IMR-90 (cell line): ENCODE data around the gene ADGRG1. TPM values are rescaled to one million over a fixed set of nuclear protein-coding genes. Genes with fewer than 3 reads are reported as not detected.

Experiments
- ATAC-seq: fragments of 200-7000 bp; cut with Tn5 transposase; 2 replicates; pipeline ENCODE4 v1.9.1; 2020; ENCODE audit warnings: low read depth, mild to moderate bottlenecking, moderate library complexity
- BruUV-seq: library from RNA; stranded (reverse); fragments of 400-500 nt; replicated peaks from 2 replicates; lab custom pipeline; 2021; lab: Mats Ljungman, UMichigan
- CTCF ChIA-PET: fragments of 300-600 bp; formaldehyde crosslinking; extraction: SDS; loops from one replicate; lab custom pipeline; 2021; ENCODE audit warnings: antibody characterized with exemption; lab: Yijun Ruan, JAX
- POLR2A ChIA-PET: fragments of 300-600 bp; sonication (Branson Sonifier 250); formaldehyde crosslinking; loops from one replicate; lab custom pipeline; 2022; ENCODE audit warnings: antibody characterized with exemption; ENCODE audit not compliant: unreplicated experiment; lab: Charles Lee
- DNase-seq: peaks from one replicate; pipeline ENCODE4 v3.0.0; 2013
- H2AFZ ChIP-seq: replicated peaks from 2 replicates; pipeline ENCODE3; 2013; ENCODE audit warnings: low read length, mild to moderate bottlenecking; ENCODE audit not compliant: poor library complexity
- H2AK5ac ChIP-seq: 2 replicates; pipeline ENCODE4 v1.6.1; 2013; ENCODE audit warnings: low read depth, low read length, inconsistent platforms
- H2AK9ac ChIP-seq: replicated peaks from 2 replicates; pipeline ENCODE3; 2013; ENCODE audit warnings: mild to moderate bottlenecking, low read depth, low read length, moderate library complexity; ENCODE audit not compliant: poor library complexity
- H2BK120ac ChIP-seq: 2 replicates; pipeline ENCODE4 v1.6.1; 2013; ENCODE audit warnings: low read depth, low read length, inconsistent platforms
- H2BK15ac ChIP-seq: 3 replicates; pipeline ENCODE4 v1.6.1; 2013; ENCODE audit warnings: low read depth, low read length, inconsistent platforms
- H2BK20ac ChIP-seq: 2 replicates; pipeline ENCODE4 v1.6.1; 2013; ENCODE audit warnings: low read depth, mild to moderate bottlenecking, inconsistent platforms, low read length, moderate library complexity
- H2BK5ac ChIP-seq: 2 replicates; pipeline ENCODE4 v1.6.1; 2013; ENCODE audit warnings: mild to moderate bottlenecking, low read depth, low read length, inconsistent platforms; ENCODE audit not compliant: poor library complexity, severe bottlenecking
- H3K14ac ChIP-seq: replicated peaks from 2 replicates; pipeline ENCODE4 v1.6.1; 2013; ENCODE audit warnings: low read depth, low read length, inconsistent platforms
- H3K18ac ChIP-seq: 2 replicates; pipeline ENCODE4 v1.6.1; 2013; ENCODE audit warnings: low read depth, low read length, control low read depth
- H3K23ac ChIP-seq: 2 replicates; pipeline ENCODE4 v1.6.1; 2013; ENCODE audit warnings: low read depth, low read length, inconsistent platforms
- H3K27ac ChIP-seq: 2 replicates; pipeline ENCODE4 v1.5.1; 2013; ENCODE audit warnings: mild to moderate bottlenecking, control low read depth, low read length; ENCODE audit not compliant: insufficient read depth
- H3K27me3 ChIP-seq: 2 replicates; pipeline ENCODE4 v1.6.1; 2013; ENCODE audit warnings: low read length; ENCODE audit not compliant: control insufficient read depth, insufficient read depth
- H3K36me3 ChIP-seq: 2 replicates; pipeline ENCODE4 v1.6.1; 2013; ENCODE audit warnings: low read length, mixed read lengths; ENCODE audit not compliant: control insufficient read depth, insufficient read depth
- H3K4ac ChIP-seq: 2 replicates; pipeline ENCODE4 v1.6.1; 2013; ENCODE audit warnings: low read depth, low read length, inconsistent platforms
- H3K4me1 ChIP-seq: 2 replicates; pipeline ENCODE4 v1.6.1; 2013; ENCODE audit warnings: low read length, mixed read lengths; ENCODE audit not compliant: control insufficient read depth, insufficient read depth
- H3K4me2 ChIP-seq: 2 replicates; pipeline ENCODE4 v1.6.1; 2013; ENCODE audit warnings: low read depth, mild to moderate bottlenecking, control low read depth, low read length, moderate library complexity
- H3K4me3 ChIP-seq: 2 replicates; pipeline ENCODE4 v1.5.1; 2013; ENCODE audit warnings: low read depth, mild to moderate bottlenecking, control low read depth, low read length, moderate library complexity; ENCODE audit not compliant: insufficient read depth
- H3K56ac ChIP-seq: 2 replicates; pipeline ENCODE4 v1.6.1; 2013; ENCODE audit warnings: low read length, inconsistent platforms; ENCODE audit not compliant: insufficient read depth; ENCODE audit errors: extremely low read depth
- H3K79me1 ChIP-seq, 2 experiments: 2 replicates each; pipeline ENCODE4 v1.6.1; 2013; ENCODE audit warnings: low read length in 2 of 2, inconsistent platforms in 1 of 2, low read depth in 1 of 2
- H3K9ac ChIP-seq: 2 replicates; pipeline ENCODE4 v1.6.1; 2013; ENCODE audit warnings: low read depth, low read length, control low read depth
- H3K9me1 ChIP-seq: 2 replicates; pipeline ENCODE4 v1.6.1; 2013; ENCODE audit warnings: low read length, inconsistent platforms; ENCODE audit not compliant: insufficient read depth
- H3K9me3 ChIP-seq: 2 replicates; pipeline ENCODE4 v1.6.1; 2013; ENCODE audit warnings: low read length; ENCODE audit not compliant: control insufficient read depth, insufficient read depth
- H4K20me1 ChIP-seq: 2 replicates; pipeline ENCODE4 v1.6.1; 2013; ENCODE audit warnings: low read length, inconsistent platforms; ENCODE audit not compliant: insufficient read depth
- H4K5ac ChIP-seq: 2 replicates; pipeline ENCODE4 v1.6.1; 2013; ENCODE audit warnings: mild to moderate bottlenecking, low read depth, low read length, control low read depth
- H4K8ac ChIP-seq, 2 experiments: 2 replicates each; pipeline ENCODE4 v1.6.1; 2013; ENCODE audit warnings: low read depth in 2 of 2, low read length in 2 of 2, control low read depth in 1 of 2, inconsistent platforms in 1 of 2
- H4K91ac ChIP-seq: 2 replicates; pipeline ENCODE4 v1.6.1; 2013; ENCODE audit warnings: low read depth, low read length, inconsistent platforms; ENCODE audit not compliant: insufficient read depth
- CEBPB ChIP-seq: IDR thresholded peaks from 2 replicates; pipeline ENCODE4 v1.6.1; 2012; ENCODE audit warnings: low read depth, low read length, improper control_type of control experiment
- CHD1 ChIP-seq: IDR thresholded peaks from 2 replicates; pipeline ENCODE4 v1.6.1; 2012; ENCODE audit warnings: low read depth, low read length, improper control_type of control experiment
- CTCF ChIP-seq: conservative IDR thresholded peaks from 2 replicates; pipeline ENCODE4 v1.5.1; 2012; ENCODE audit warnings: mild to moderate bottlenecking, low read depth, low read length, improper control_type of control experiment
- ELK1 ChIP-seq: fragments of 150-350 bp; IDR thresholded peaks from 2 replicates; pipeline ENCODE4 v1.6.1; 2016; ENCODE audit warnings: low read depth, mild to moderate bottlenecking, low read length, moderate library complexity, borderline replicate concordance
- FOS ChIP-seq: fragments of 150-350 bp; IDR thresholded peaks from 2 replicates; pipeline ENCODE4 v1.6.1; 2016; ENCODE audit warnings: low read depth, low read length
- MAFK ChIP-seq: IDR thresholded peaks from 2 replicates; pipeline ENCODE4 v1.6.1; 2012; ENCODE audit warnings: low read depth, low read length, improper control_type of control experiment
- MAZ ChIP-seq: IDR thresholded peaks from 2 replicates; pipeline ENCODE4 v1.6.1; 2012; ENCODE audit warnings: low read depth, mild to moderate bottlenecking, low read length, improper control_type of control experiment, moderate library complexity, borderline replicate concordance
- MXI1 ChIP-seq: IDR thresholded peaks from 2 replicates; pipeline ENCODE4 v1.6.1; 2012; ENCODE audit warnings: low read depth, mild to moderate bottlenecking, low read length, moderate library complexity, borderline replicate concordance
- NFE2L2 ChIP-seq: fragments of 150-350 bp; IDR thresholded peaks from 2 replicates; pipeline ENCODE4 v1.6.1; 2016; ENCODE audit warnings: low read depth, mild to moderate bottlenecking, low read length
- POLR2A ChIP-seq: IDR thresholded peaks from 2 replicates; pipeline ENCODE4 v1.6.1; 2012; ENCODE audit warnings: mild to moderate bottlenecking, low read depth, low read length
- RAD21 ChIP-seq: IDR thresholded peaks from 2 replicates; pipeline ENCODE4 v1.6.1; 2012; ENCODE audit warnings: low read length, improper control_type of control experiment
- RCOR1 ChIP-seq: IDR thresholded peaks from 2 replicates; pipeline ENCODE4 v1.6.1; 2012; ENCODE audit warnings: mild to moderate bottlenecking, low read length, improper control_type of control experiment; ENCODE audit not compliant: insufficient replicate concordance
- RFX5 ChIP-seq: IDR thresholded peaks from 2 replicates; pipeline ENCODE4 v1.8.0; 2012; ENCODE audit warnings: low read depth, mild to moderate bottlenecking, low read length, moderate library complexity
- SMC3 ChIP-seq: fragments of 150-350 bp; IDR thresholded peaks from 2 replicates; pipeline ENCODE4 v1.6.1; 2016; ENCODE audit warnings: low read depth, mild to moderate bottlenecking, antibody characterized with exemption, low read length, moderate library complexity
- USF2 ChIP-seq: fragments of 150-350 bp; IDR thresholded peaks from 2 replicates; pipeline ENCODE4 v1.6.1; 2017; ENCODE audit warnings: mild to moderate bottlenecking, antibody characterized with exemption, low read length, low read depth
- WGBS, 2 experiments: methylation state at CpG; one replicate each; pipeline versions ENCODE4 v1.1.5 to v1.1.7; 2013; ENCODE audit warnings: missing lambda C conversion rate in 2 of 2; ENCODE audit not compliant: insufficient read length in 1 of 2; ENCODE audit errors: extremely low coverage in 2 of 2; 5-methylcytosine and 5-hydroxymethylcytosine counted together
- dilution Hi-C: fragments of 300-500 bp; cut with HindIII; formaldehyde crosslinking; loops from one replicate; pipeline ENCODE4 v1.14.3; 2018; ENCODE audit warnings: low sequenced_read_pairs; ENCODE audit not compliant: unreplicated experiment
- in situ Hi-C: fragments of 300-500 bp; cut with MboI; formaldehyde crosslinking; loops from 3 replicates; pipeline ENCODE4 v1.14.3; 2019; ENCODE audit warnings: low sequenced_read_pairs, inconsistent platforms, mixed read lengths
- intact Hi-C: fragments of 100-400 bp; cut with micrococcal nuclease; formaldehyde crosslinking; loops from 2 replicates; pipeline ENCODE4 v1.10.0; 2022
- polyA plus RNA-seq, 3 experiments: library from polyadenylated mRNA; depleted of rRNA; stranded (reverse); fragments of >200 nt; gene quantifications; 2 replicates each; pipeline ENCODE4 v1.2.3, GENCODE V29; 2012; ENCODE audit warnings: low replicate concordance in 1 of 3
- total RNA-seq: library from RNA; depleted of rRNA; stranded (reverse); fragments of >200 nt; gene quantifications from 2 replicates; pipeline ENCODE4 v1.2.3, GENCODE V29; 2012

The ADGRG1 gene
- total and polyA plus RNA-seq, 2 of the 4 experiments (the other 2 are of a cell fraction): 0.90 to 8.4 TPM

GRCh38 chr16:57704905-57705852 is 76.7 kb downstream of the ADGRG1 start:
- no peak overlapping the region for H3K23ac ChIP-seq
- DNase-seq (no peak), ATAC-seq (no peak)
- no peak overlapping the region for H3K4me3 ChIP-seq
- no peak overlapping the region for H2BK15ac ChIP-seq
- no peak overlapping the region for H3K27ac ChIP-seq
- dilution Hi-C loops: no loop called here
- H2BK5ac ChIP-seq: peak overlapping the region; percentile 26
- H2AK5ac ChIP-seq: no peak overlapping the region
- H3K18ac ChIP-seq: no peak overlapping the region
- no peak overlapping the region for H4K91ac ChIP-seq
- no peaks in the 10 kb centered on the region for H3K9me3 ChIP-seq
- no TSS peak for BruUV-seq
- H4K5ac ChIP-seq: no peak overlapping the region
- no peaks in the 10 kb centered on the region for H3K79me1 ChIP-seq
- intact Hi-C loops: no loop called here
- in situ Hi-C loops: no loop called here
- no peak overlapping the region for H2AK9ac ChIP-seq
- no peaks in the 10 kb centered on the region for H4K20me1 ChIP-seq
- CTCF ChIA-PET: no interaction called here
- H4K8ac ChIP-seq: no peak overlapping the region
- WGBS, 2 experiments: 83 to 100% methylated on average over 1 of the region's 4 CpGs
- no peak overlapping the region for H2BK120ac ChIP-seq
- H3K4me1 ChIP-seq: no peaks in the 10 kb centered on the region
- H2AFZ ChIP-seq: peak overlapping the region; percentile 43
- H3K27me3 ChIP-seq: peaks cover 43% of the 10 kb centered on the region
- H3K4ac ChIP-seq: no peak overlapping the region
- no peaks in the 10 kb centered on the region for H3K9me1 ChIP-seq
- no peak overlapping the region for H3K9ac ChIP-seq
- H3K56ac ChIP-seq: no peak overlapping the region
- POLR2A ChIA-PET: no interaction called here
- H2BK20ac ChIP-seq: no peak overlapping the region
- no peak overlapping the region for H3K4me2 ChIP-seq
- no peaks in the 10 kb centered on the region for H3K36me3 ChIP-seq
- H3K14ac ChIP-seq: no peak overlapping the region
- no peak for TF ChIP-seq MAFK
- TF ChIP-seq RAD21: no peak
- TF ChIP-seq MAZ: no peak
- TF ChIP-seq MXI1: no peak
- no peak for TF ChIP-seq NFE2L2
- no peak for TF ChIP-seq ELK1
- TF ChIP-seq CEBPB: no peak
- TF ChIP-seq RCOR1: no peak
- TF ChIP-seq CTCF: no peak
- TF ChIP-seq USF2: no peak
- no peak for TF ChIP-seq SMC3
- TF ChIP-seq POLR2A: no peak
- no peak for TF ChIP-seq FOS
- no peak for TF ChIP-seq CHD1
- no peak for TF ChIP-seq RFX5
